PC-9 (cell line): ENCODE results near the gene HAT1. TPM values are rescaled to one million over a fixed set of nuclear protein-coding genes. Genes with fewer than 3 reads are reported as not detected.

Experiments
- BruUV-seq: library from RNA; stranded (reverse); fragments of 400-500 nt; replicated peaks from 2 replicates; lab custom pipeline; 2021; lab: Mats Ljungman, UMichigan
- CTCF ChIA-PET: fragments of 300-600 bp; sonication (Branson Sonifier 250); formaldehyde crosslinking; loops from one replicate; lab custom pipeline; 2022; ENCODE audit warnings: antibody characterized with exemption; lab: Charles Lee
- POLR2A ChIA-PET: fragments of 300-600 bp; sonication (Branson Sonifier 250); formaldehyde crosslinking; loops from one replicate; lab custom pipeline; 2022; ENCODE audit warnings: antibody characterized with exemption; ENCODE audit not compliant: unreplicated experiment; lab: Charles Lee
- DNase-seq, 2 experiments: peaks; one replicate each; pipeline versions ENCODE4 v3.0.0 to v3.0.0-alpha.2; 2015 to 2022; ENCODE audit warnings: mixed read lengths in 1 of 2
- H2AFZ ChIP-seq: fragments of 200-600 bp; sonication (generic); 2 replicates; pipeline ENCODE4 v1.8.1; 2017; ENCODE audit warnings: antibody characterized with exemption
- H3F3A ChIP-seq: fragments of 200-600 bp; sonication (generic); 2 replicates; pipeline ENCODE4 v1.8.1; 2017; ENCODE audit warnings: antibody characterized with exemption, mild to moderate bottlenecking, low read depth; ENCODE audit not compliant: insufficient read depth
- H3K27ac ChIP-seq: fragments of 200-600 bp; sonication (generic); 2 replicates; pipeline ENCODE4 v1.6.1; 2016; ENCODE audit warnings: mixed run types
- H3K27me3 ChIP-seq: fragments of 200-600 bp; sonication (generic); 2 replicates; pipeline ENCODE4 v1.6.1; 2016; ENCODE audit warnings: low read depth, mixed run types; ENCODE audit not compliant: insufficient read depth
- H3K36me3 ChIP-seq: fragments of 200-600 bp; sonication (generic); 2 replicates; pipeline ENCODE4 v1.6.1; 2016; ENCODE audit warnings: low read depth, mixed run types
- H3K4me1 ChIP-seq: fragments of 200-600 bp; sonication (generic); replicated peaks from 2 replicates; pipeline ENCODE4 v1.6.1; 2016; ENCODE audit warnings: mixed run types; ENCODE audit not compliant: insufficient read depth
- H3K4me2 ChIP-seq: fragments of 200-600 bp; sonication (generic); 2 replicates; pipeline ENCODE4 v1.6.1; 2017; ENCODE audit warnings: mixed run types
- H3K4me3 ChIP-seq: fragments of 200-600 bp; sonication (generic); 2 replicates; pipeline ENCODE4 v1.6.1; 2016; ENCODE audit warnings: mixed run types
- H3K79me2 ChIP-seq: fragments of 200-600 bp; sonication (generic); 2 replicates; pipeline ENCODE4 v1.6.1; 2017; ENCODE audit warnings: low read depth, mixed run types
- H3K9me2 ChIP-seq: fragments of 200-600 bp; sonication (generic); 2 replicates; pipeline ENCODE4 v1.8.1; 2017; ENCODE audit warnings: mild to moderate bottlenecking; ENCODE audit not compliant: insufficient read depth
- H3K9me3 ChIP-seq: fragments of 200-600 bp; sonication (generic); 2 replicates; pipeline ENCODE4 v1.8.1; 2016; ENCODE audit warnings: low read depth; ENCODE audit not compliant: insufficient read depth
- H4K20me1 ChIP-seq: fragments of 200-600 bp; sonication (generic); 2 replicates; pipeline ENCODE4 v1.8.1; 2017; ENCODE audit not compliant: insufficient read depth
- EZH2 ChIP-seq: fragments of 200-600 bp; sonication (generic); IDR thresholded peaks from 2 replicates; pipeline ENCODE4 v1.8.0; 2017; ENCODE audit warnings: antibody characterized with exemption, low read depth
- intact Hi-C: fragments of 100-400 bp; cut with micrococcal nuclease; formaldehyde crosslinking; loops from one replicate; pipeline ENCODE4 v1.10.0; 2022; ENCODE audit not compliant: unreplicated experiment
- total RNA-seq: library from RNA; stranded (reverse); gene quantifications from 2 replicates; pipeline ENCODE4 v1.2.3, GENCODE V29; 2021
- TF ChIP-seq, protein P1 (sequence below): fragments of 200-600 bp; sonication (generic); conservative IDR thresholded peaks from 2 replicates; pipeline ENCODE4 v1.6.1; 2017; ENCODE audit warnings: mixed run types, antibody characterized with exemption, mild to moderate bottlenecking, moderate library complexity

The HAT1 gene
- total RNA-seq, 1 experiment from 2014 or later = 132 TPM

GRCh38 chr2:171930385-171930784 lies 8.1 kb downstream of the HAT1 start:
- H3K27me3 ChIP-seq = no peaks in the 10 kb centered on the region
- H3K36me3 ChIP-seq = peaks cover 65% of the 10 kb centered on the region
- intact Hi-C loops = no loop called here
- H3K4me2 ChIP-seq = no peak overlapping the region
- H3K79me2 ChIP-seq = peaks cover 99% of the 10 kb centered on the region
- H3K27ac ChIP-seq = no peak overlapping the region
- peaks cover 24% of the 10 kb centered on the region for H4K20me1 ChIP-seq
- H3F3A ChIP-seq = no peaks in the 10 kb centered on the region
- no peaks in the 10 kb centered on the region for H3K4me1 ChIP-seq
- no peak overlapping the region for H3K4me3 ChIP-seq
- no peak overlapping the region for H2AFZ ChIP-seq
- H3K9me2 ChIP-seq = no peaks in the 10 kb centered on the region
- no TSS peak for BruUV-seq
- TF ChIP-seq, protein P1, sequence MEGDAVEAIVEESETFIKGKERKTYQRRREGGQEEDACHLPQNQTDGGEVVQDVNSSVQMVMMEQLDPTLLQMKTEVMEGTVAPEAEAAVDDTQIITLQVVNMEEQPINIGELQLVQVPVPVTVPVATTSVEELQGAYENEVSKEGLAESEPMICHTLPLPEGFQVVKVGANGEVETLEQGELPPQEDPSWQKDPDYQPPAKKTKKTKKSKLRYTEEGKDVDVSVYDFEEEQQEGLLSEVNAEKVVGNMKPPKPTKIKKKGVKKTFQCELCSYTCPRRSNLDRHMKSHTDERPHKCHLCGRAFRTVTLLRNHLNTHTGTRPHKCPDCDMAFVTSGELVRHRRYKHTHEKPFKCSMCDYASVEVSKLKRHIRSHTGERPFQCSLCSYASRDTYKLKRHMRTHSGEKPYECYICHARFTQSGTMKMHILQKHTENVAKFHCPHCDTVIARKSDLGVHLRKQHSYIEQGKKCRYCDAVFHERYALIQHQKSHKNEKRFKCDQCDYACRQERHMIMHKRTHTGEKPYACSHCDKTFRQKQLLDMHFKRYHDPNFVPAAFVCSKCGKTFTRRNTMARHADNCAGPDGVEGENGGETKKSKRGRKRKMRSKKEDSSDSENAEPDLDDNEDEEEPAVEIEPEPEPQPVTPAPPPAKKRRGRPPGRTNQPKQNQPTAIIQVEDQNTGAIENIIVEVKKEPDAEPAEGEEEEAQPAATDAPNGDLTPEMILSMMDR = no peak
- CTCF ChIA-PET = no interaction called here
- no peaks in the 10 kb centered on the region for H3K9me3 ChIP-seq
- POLR2A ChIA-PET = no interaction called here
- DNase-seq = no peak

DNA sequence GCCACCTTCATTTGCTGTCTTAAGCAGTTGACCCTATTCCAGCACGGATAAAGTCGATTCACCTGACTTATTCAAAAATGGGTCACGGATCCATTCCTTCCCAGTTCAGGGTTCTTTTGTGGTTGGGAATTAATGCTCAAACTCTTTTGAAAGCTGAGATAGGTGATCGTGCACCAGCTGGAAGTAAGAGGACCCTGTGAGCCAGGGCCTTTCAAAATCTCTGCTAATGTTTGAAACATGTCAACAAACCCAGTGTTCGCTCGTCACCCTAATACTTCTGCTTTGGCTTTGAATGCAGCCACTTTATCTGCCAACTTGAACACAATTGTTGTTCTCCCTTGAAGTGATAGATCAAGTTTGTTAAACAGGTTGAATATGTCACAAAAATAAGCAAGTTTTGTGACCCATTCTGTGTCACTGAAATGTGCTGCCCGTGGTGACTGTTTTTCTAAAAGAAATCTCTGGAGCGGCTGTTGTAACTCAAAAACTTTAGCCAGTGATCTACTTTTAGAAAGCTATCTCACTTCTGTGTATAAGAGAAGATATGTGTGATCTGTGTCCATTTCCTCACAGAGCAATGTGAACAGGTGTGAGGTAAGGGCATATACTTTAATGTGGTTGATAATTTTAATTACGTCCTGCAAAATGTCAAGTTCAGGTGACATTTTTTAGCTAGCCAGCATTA lies 16.9 kb downstream of the HAT1 start:
- TF ChIP-seq, protein P1 = no peak
- TF ChIP-seq EZH2 = no peak
- H3K9me2 ChIP-seq = no peaks in the 10 kb centered on the region
- no peak for DNase-seq
- ChIA-PET CTCF (no interaction called here), POLR2A (no interaction called here)
- no peak overlapping the region for H3K27ac ChIP-seq
- H4K20me1 ChIP-seq = peaks cover 39% of the 10 kb centered on the region
- BruUV-seq = no TSS peak
- H3K27me3 ChIP-seq = no peaks in the 10 kb centered on the region
- peaks cover 93% of the 10 kb centered on the region for H3K79me2 ChIP-seq
- no peak overlapping the region for H2AFZ ChIP-seq
- no peaks in the 10 kb centered on the region for H3K4me1 ChIP-seq
- no peaks in the 10 kb centered on the region for H3F3A ChIP-seq
- H3K4me3 ChIP-seq = no peak overlapping the region
- intact Hi-C loops = no loop called here
- H3K9me3 ChIP-seq = no peaks in the 10 kb centered on the region
- H3K36me3 ChIP-seq = peaks cover 4% of the 10 kb centered on the region; the same call in 1 of the 2 replicates
- no peak overlapping the region for H3K4me2 ChIP-seq

DNA sequence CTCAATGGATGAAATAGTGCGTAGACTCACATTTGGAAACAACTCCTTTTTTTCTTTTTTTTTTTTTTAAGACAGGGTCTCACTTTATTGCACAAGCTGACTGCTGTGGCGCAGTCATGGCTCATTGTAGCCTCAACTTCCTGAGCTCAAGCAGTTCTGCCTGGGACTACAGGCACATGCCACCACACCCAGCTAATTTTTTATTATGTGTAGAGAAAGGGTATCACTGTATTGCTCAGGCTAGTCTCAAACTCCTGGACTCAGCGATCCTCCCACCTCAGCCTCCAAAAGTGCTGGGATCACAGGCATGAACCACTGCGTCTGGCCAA lies 17.4 kb downstream of the HAT1 start:
- Histone ChIP-seq H3F3A (0 out of 2 replicates have a peak, but pooled peaks cover under 1% of the 10 kb centered on the region), H3K27ac (no peak overlapping the region), H3K79me2 (peaks cover 94% of the 10 kb centered on the region), H3K9me3 (no peaks in the 10 kb centered on the region), H3K27me3 (no peaks in the 10 kb centered on the region), H3K9me2 (no peaks in the 10 kb centered on the region), H2AFZ (no peak overlapping the region), H3K4me3 (no peak overlapping the region), H3K36me3 (peaks cover 5% of the 10 kb centered on the region; the same call in 1 of the 2 replicates), H3K4me1 (no peaks in the 10 kb centered on the region), H4K20me1 (peaks cover 39% of the 10 kb centered on the region), H3K4me2 (no peak overlapping the region)
- ChIA-PET CTCF (no interaction called here), POLR2A (no interaction called here)
- TF ChIP-seq, protein P1 = no peak
- TF ChIP-seq EZH2 = no peak
- intact Hi-C loops = no loop called here
- BruUV-seq = no TSS peak
- DNase-seq = no peak
